CD4-positive, alpha-beta T cell treated with Interferon alpha-2 for 1 hour (primary cell): ENCODE data around the gene PHF3.

Experiments used
- DNase-seq, 2 donors: peaks; one replicate each; pipeline ENCODE4 v3.0.0-alpha.2; 2020 to 2022

Gene PHF3

GRCh38 chr6:63635588-63636517, at the start of gene PHF3:
TSS of gene PHF3 (plus strand) at chr6:63635802. CDS start at chr6:63646552, 10,750 bp downstream.
- peak; percentile 92 to 93 for DNase-seq

- DNase-seq = no peak
Measured at GRCh38 chr6:63589952-63590411, 45.6 kb upstream of the PHF3 start.

GRCh38 chr6:63592886-63593285, 42.7 kb upstream of the PHF3 start:
- no peak for DNase-seq

GRCh38 chr6:63597141-63598048, 38.2 kb upstream of the PHF3 start:
- no peak for DNase-seq

- peak; percentile 80 to 85 for DNase-seq
Measured at GRCh38 chr6:63598049-63599036, 37.3 kb upstream of the PHF3 start.

- DNase-seq = no peak
Measured at GRCh38 chr6:63599243-63599642, 36.4 kb upstream of the PHF3 start.

- DNase-seq = no peak
Measured at GRCh38 chr6:63600136-63600535, 35.5 kb upstream of the PHF3 start.

- DNase-seq = no peak
Measured at GRCh38 chr6:63609231-63609630, 26.4 kb upstream of the PHF3 start.

- DNase-seq = no peak
Measured at GRCh38 chr6:63610944-63611343, 24.7 kb upstream of the PHF3 start.

GRCh38 chr6:63611560-63611959, 24.0 kb upstream of the PHF3 start:
- DNase-seq = no peak

- no peak for DNase-seq
Measured at GRCh38 chr6:63615590-63615989, 20.0 kb upstream of the PHF3 start.

- no peak for DNase-seq
Measured at GRCh38 chr6:63624091-63624490, 11.5 kb upstream of the PHF3 start.

- no peak for DNase-seq
Measured at GRCh38 chr6:63630466-63630865, 5.1 kb upstream of the PHF3 start.

GRCh38 chr6:63634630-63635029, 972 bp upstream of the PHF3 start:
- DNase-seq = no peak

GRCh38 chr6:63635215-63635587, 401 bp upstream of the PHF3 start:
- DNase-seq = no peak

GRCh38 chr6:63636518-63637021, 968 bp downstream of the PHF3 start:
- DNase-seq = peak; percentile 40 to 61

GRCh38 chr6:63637865-63638445, 2.4 kb downstream of the PHF3 start:
- no peak for DNase-seq

- DNase-seq = no peak
Measured at GRCh38 chr6:63640062-63640461, 4.5 kb downstream of the PHF3 start.

- peak; percentile 3 to 58 for DNase-seq
Measured at GRCh38 chr6:63643862-63644261, 8.3 kb downstream of the PHF3 start.

- DNase-seq = no peak
Measured at GRCh38 chr6:63644668-63645326, 9.2 kb downstream of the PHF3 start.

- DNase-seq = no peak
Measured at GRCh38 chr6:63649269-63649668, 13.7 kb downstream of the PHF3 start.
